Right renal cortex interstitium (tissue), 3 donors: Measurements from ENCODE around the gene ETNK1. TPM values are rescaled to one million over a fixed set of nuclear protein-coding genes. Genes with fewer than 3 reads are reported as not detected.
A peak's percentile ranks its signal among the peaks of the same experiment; 100 is the strongest.
"Not testable (repeated sequence)": the region's sequence is repeated elsewhere in the genome, so short reads cannot be mapped to it uniquely, and the experiment has no call there.

Experiments
- DNase-seq, 3 donors: peaks; one replicate each; pipeline ENCODE4 v3.0.0-alpha.2; 2013; ENCODE audit warnings: low read depth in 3 of 3, low spot score in 2 of 3
- polyA plus RNA-seq, 3 donors: library from polyadenylated mRNA; unstranded; fragments of 120-200 nt; gene quantifications; one replicate each; pipeline ENCODE4 v1.2.1, GENCODE V29; 2013; ENCODE audit not compliant: insufficient read length in 3 of 3

The ETNK1 gene
- polyA plus RNA-seq, 3 donors = 65.6 to 73.2 (median 72.5) TPM

DNA sequence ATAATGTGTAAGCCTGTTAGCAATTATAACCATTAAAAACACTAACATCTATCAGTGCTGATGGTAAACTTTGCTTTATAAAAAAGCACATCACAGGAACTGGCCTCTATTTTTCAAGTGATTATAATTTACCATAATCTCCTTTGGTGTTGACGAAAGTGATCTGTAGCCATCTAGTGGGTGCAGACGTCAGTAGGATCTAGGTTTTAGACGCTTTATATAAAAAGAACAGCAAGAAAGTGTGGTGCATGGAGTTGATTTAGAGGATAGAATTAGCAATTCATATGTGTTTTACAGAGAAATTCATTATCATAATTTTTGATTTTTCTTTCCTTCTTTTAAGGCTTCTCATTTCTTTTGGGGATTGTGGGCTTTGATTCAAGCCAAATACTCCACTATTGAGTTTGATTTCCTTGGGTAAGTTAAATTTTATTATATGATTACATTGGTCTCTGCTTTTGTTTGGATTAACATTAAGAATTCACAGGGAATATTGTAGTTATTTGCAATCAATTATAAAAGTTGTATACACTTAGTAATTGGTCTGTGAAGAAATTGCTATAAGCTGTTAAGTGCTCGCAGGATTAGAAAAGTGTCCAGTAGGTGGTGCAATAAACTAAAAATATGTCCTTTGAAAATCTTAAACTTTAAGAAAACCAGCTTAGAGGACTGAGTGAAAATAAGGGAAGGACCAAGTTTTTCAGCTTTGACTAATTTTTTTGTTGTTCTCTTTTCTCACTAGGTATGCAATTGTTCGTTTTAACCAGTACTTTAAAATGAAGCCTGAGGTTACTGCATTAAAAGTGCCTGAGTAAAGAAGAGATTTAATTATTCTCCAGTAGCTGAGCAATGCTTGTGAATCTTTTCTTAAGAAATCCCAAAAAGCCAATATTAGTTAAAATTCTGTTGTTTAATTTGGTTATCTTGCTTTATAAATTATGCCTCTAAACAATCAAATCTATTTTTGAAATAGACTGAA lies 59.5 kb downstream of the ETNK1 start:
- DNase-seq = peak in 1 of 3 donors; percentile 23

DNA sequence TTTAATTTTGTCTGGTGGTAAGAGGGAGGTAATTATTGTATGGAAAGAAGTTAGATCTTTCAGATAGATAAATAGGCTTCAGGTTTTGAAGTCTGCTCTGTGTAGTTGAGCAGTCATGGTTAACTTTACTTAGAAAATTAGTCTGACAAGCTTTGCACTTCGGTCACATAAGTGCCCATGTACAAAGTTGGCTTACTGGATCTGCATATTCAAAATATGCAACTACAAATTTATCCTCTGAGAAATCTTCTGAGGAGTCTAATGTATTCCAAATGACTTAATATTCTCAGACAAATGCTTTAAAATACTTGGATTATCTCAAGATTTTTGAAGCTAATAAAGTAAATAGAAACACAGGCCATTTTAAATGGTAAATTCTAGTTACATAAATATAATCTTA lies 61.2 kb downstream of the ETNK1 start:
- DNase-seq = no peak

DNA sequence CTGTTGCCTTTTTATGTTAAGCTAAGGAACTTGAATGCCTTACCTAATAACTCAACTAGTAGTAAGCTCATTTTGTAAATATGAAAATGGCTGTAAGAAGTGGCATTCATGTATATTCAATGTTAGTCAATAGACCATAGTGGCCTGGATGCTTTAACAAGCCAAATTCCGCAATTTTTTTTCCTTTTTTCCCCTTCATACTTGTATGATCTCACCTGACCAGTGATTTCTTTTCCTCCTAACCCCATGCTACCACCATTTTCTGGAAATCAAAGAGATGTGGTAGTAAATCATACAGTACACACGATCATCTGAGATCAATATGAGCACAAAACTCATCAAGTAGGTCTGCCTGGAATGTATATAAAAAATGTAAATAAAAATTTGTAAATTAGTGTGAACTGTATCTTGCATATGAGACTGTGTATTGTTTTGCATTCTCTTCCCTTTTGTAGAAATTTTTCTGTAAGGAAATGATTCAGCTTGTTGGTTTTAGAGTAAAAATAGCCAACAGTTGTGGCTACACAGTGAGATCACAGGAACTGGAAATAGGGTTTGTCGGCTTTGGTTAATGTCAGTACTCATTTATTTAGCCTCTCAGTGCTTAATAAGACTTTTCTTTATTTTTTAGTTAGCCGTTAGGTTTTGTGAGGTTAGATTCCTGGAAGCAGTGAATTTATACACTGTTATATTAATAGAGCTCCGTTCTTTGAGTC lies 62.5 kb downstream of the ETNK1 start:
- DNase-seq = no peak

DNA sequence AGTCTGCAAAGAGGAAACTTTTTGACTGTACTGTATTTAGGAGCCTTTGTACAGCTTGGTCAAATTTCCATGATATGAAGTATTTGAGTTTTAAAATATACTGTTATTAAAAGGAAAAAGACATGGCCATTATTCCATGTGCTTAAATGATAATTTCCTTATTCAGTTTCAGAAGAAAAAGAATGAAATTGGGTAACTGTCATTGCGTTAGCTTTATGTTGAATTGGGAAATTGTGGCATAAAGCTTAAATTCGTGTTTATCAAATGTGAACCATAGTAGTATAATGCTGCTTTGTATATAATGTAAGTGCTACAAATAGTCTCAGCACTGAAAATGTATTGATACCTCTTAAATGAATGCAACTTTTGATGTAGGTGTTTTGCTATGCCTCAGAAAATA lies 64.9 kb downstream of the ETNK1 start:
- DNase-seq = no peak

DNA sequence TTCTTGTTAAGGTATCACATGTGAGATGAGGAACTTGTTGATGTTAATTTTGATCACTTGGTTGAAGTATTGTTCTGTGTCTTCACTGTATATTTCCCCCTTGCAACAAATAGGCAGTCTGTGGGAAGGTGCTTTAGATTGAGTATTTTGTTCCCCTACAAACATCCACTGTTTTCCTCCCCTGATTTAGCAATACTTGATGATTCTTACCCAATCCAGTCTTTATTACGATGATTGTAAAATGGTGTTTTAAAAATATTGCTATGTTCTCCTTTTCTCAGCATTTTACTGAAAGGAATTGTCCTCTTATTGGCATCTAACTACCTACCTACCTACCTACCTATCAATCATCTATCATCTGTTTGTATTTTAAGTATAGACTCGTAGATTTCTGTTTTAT lies 66.3 kb downstream of the ETNK1 start:
- no peak for DNase-seq

DNA sequence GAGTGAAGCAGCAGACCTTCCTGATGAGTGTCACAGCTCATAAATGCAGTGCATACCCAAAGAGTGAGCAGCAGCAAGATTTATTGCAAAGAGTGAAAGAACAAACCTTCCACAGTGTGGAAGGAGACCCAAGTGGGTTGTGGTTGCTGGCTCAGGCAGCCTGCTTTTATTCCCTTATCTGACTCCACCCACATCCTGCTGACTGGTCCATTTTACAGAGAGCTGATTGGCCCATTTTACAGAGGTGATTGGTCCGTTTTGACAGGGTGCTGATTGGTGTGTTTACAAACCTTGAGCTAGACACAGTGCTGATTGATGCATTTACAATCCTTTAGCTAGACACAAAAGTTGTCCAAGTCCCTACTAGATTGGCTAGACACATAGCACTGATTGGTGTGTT lies 67.5 kb downstream of the ETNK1 start:
- DNase-seq = not testable (repeated sequence)

DNA sequence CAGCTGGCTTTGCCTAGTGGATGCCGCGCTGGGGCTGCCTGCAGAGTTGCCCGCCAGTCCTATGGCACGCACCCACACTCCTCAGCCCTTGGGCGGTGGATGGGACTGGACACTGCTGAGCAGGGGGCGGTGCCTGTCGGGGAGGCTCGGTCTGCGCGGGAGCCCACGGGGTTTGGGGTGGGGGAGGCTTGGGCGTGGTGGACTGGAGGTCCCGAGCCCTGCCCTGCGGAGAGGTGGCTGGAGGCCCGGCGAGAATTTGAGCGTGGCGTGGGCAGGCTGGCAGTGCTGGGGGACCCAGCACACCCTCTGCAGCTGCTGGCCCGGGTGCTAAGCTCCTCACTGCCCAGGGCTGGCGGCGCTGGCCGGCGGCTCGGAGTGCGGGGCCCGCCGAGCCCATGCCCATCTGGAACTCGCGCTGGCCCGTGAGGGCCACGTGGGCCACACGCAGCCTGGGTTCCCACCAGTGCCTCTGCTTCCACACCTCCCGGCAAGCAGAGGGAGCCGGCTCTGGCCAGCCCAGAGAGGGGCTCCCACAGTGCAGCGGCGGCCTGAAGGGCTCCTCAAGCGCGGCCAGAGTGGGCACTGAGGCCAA lies 68.1 kb downstream of the ETNK1 start:
- DNase-seq = no peak

DNA sequence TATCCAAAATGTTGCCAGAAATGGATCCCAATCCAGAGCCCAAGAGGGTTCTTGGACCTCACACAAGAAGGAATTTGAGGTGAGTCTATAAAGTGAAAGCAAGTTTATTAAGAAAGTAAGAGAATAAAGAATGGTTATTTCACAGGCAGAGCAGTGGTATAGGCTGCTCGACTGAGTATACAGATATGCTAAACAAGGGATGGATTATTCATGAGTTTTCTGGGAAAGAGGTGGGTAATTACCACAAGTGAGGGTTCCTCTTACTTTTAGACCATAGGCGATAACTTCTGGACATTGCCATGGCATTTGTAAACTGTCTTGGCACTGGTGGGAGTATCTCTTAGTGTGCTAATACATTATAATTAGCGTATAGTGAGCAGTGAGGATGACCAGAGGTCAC lies 73.6 kb downstream of the ETNK1 start:
- DNase-seq = no peak

DNA sequence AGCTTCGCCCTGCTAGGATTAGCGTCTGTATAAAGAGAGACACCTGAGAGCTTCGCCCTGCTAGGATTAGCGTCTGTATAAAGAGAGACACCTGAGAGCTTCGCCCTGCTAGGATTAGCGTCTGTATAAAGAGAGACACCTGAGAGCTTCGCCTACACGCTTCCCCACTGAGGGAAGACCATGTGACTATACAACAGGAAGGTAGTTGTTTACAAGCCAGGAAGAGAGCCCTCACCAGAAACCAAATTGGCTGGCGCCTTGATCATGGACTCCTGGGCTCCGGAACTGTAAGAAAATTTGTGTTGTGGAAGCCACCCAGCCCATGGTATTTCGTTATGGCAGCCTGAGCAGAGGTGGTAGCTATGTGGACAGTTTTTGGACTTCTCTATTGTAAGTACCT lies 74.7 kb downstream of the ETNK1 start:
- not testable (repeated sequence) for DNase-seq

DNA sequence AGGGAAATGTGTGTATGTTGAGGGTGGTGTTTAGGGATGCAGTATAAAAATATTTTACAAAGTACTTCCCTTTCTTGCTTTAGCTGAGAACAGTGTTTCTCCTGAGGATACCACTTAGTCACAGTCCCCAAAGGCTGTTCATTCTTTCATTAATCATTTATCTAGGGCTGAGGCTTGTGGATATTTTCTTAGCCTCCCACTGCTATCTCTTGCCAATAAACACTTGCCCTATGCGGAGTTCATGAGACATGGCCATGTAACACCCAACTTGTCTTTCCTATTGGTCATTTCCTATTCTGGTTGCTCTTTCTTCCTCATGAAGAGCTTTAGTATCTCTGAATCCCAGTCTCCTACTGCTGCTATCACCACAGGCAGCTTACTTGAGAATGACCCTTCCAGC lies 75.1 kb downstream of the ETNK1 start:
- no peak for DNase-seq

DNA sequence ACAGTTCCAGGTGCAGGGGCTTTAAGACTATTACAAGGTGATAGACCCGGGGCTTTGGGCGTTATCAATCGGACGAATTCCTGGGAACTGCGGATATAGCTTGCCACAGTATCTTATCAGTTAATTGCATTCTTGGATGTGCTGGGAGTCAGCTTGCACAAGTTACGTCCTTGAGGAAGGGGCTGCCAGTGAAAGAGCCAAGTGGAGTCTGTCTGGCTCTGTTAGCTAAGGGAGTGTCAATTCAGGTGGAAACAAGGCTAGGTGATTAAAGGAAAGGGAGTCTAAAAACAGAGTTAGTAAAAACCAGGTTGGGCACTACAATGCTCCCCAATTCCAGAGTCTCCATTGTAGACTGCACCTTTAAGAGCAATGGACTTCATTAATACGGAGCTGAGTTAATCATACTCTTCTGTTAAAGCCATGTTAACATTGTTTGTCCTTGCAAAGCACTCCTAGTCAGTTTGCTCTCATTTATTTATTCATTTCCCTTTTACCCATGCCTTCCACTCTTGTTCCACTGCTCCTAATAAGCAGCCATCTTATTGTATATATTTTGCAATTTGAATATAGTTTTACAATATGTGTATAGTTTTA lies 76.3 kb downstream of the ETNK1 start:
- not testable (repeated sequence) for DNase-seq

DNA sequence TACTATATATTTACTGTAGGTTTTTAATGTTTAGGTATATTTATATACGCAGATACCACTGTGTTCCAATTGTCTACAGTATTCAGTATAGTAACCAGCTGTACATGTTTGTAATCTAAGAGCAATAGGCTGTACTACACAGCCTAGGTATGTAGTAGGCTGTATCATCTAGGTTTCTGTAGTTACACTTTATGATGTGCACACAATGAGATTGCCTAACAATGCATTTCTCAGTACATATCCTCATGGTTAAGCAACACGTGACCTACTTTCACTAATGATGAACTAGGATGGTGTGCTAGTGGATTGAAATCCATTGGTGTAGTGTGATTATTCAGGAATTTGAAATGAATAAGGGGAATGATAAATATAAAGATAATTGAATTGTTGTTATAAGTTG lies 77.7 kb downstream of the ETNK1 start:
- no peak for DNase-seq

DNA sequence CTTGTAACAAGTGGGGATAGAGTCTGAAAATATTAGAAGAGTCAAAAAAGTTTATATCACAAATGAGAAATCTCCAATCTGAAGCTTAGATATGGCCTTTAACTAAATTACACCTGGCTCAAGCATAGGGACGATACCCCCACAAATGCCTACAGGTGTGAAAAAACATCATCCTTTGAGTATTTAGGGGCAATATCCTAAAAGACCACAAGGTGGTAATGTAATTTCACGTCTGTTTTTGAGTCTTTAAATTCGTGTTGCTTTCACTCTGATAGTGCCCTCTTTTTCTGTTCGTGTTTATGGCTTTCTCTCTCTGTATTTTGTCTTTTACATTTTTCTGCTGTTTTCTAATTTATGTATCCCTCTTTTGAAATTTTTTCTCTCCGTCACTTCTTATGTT lies 84.3 kb downstream of the ETNK1 start:
- no peak for DNase-seq

DNA sequence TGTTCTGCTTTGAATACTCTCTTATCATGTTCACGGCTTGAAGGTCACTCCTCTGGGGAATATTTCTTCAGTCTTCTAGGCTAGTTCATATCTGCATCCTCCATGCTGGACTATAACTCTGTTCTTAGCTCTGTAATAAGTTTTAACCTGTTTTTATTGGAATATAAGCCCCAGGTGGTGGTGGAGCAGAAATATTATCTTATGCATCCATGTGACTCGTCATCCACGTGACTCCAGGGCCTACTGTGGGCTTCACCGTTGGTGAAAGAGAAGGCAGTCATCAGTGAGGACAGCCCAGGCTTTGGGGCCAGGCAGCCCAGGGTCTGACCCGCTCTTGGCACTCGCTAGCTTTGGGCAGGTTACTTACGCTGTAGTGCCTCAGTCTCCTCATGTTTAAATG lies 87.1 kb downstream of the ETNK1 start:
- DNase-seq = no peak

DNA sequence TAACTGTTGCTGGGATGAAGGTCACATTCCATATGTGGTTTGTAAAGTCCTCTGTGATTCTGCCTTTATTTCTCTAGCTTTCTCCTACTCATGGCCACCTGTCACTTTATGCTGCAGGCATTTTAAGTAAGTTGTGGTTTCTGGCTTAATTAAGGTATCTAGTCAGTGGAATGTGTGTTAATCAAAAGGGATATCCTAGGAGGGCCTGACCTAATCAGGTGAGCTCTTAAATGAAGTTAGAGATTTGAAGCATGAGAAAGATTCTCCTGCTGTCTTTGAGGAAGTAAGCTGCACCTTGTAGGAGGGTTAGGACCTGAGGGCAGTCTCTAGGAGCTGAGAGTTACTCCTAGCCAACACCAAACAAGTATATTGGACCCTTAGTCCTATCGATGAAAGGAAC lies 90.3 kb downstream of the ETNK1 start:
- DNase-seq = no peak

DNA sequence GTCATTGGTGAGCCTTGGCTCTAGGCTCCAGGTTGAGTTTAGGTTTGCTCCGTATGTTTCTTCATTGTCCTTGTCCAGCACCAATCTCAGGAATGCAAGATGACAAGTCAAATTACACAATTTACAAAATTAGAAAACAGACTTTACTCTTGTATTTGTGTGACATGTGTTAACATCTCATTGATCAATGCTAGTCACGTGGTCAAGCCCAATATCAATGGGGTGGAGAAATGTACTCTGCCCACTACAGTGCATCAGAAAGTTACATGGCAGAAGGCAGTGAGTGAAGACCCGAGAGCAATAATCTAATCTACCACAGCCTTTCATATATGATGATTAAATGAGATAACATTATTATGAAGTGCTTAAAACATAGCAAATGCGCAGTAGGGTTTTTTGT lies 94.8 kb downstream of the ETNK1 start:
- no peak for DNase-seq

DNA sequence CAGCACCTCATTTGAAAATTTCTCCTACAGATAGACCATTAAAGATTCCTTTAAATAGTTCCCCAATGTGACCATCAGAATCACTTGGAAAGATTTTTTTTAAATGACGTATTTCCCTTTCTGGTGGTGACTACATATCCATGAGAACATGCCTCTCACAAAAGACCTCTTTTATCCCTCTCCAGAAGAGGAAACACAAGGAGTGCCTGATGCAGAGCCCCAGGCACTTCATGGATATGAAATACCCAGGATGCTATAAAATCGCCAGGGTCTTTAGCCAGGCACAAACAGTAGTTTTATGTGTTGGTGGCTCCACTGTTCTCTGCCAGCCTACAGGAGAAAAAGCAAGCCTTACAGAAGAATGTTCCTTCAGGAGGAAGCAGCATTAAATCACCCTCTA lies 97.1 kb downstream of the ETNK1 start:
- no peak for DNase-seq

DNA sequence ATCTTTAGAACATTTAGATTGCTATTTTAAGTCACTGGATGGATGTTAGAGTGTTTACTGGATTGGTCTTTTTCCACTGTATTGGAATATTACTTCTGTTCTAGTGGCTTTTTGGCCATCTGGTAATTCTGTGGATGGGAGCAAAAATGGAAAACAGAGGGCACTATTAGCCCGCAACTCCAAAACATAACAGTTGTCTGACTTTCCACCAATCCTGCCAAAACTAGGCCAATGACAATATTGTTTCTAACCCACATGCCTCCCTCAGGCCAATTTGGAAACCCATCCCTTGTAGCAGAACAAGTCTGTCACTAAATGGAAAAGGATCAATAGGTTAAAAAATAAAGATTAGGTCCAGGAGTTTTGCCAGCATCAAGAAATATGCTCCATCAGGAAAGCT lies 97.8 kb downstream of the ETNK1 start:
- no peak for DNase-seq

DNA sequence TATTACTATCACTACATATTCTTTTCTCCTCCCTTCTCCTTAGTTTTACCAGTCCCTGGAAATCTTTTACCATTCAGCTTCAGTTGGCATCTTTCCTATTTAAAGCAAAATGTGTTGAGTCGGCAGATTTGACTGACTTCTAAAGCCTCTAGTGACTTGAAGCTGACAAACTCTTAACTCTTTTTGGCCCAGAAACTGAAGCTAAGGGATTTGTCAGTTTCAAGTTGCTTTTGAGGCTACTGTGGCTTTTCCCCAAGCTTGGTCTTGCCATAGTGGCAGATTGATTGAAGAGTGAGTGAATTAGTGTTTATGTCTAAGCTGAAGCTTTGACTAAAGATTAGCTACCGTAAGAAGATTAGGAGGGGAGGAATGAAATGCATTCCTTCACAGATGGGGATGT lies 104.0 kb downstream of the ETNK1 start:
- no peak for DNase-seq

DNA sequence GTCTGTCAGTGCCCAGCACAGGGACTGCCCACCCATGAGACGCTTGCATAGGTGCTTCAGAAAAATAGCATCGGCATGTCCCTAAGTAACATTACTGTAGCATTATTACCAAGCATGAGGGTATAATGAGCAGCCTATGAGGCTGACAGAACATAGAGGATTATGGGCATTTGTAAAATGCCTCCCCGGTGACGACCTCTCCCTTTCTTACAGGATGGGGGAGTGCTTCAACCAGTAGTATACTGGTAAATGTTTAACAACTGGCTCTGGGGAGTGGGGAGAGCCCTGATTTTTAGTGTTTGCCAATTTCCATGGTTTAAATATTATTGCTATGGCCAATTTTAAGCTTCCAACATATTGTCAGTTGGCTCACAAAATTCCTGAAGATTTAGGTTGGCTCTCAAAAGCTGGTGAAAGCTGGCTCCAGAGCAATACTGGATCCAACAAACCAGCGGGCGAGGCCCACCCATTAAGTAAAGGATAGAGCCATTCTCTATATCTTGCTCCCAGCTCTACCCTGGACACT lies 104.5 kb downstream of the ETNK1 start:
- DNase-seq = no peak

DNA sequence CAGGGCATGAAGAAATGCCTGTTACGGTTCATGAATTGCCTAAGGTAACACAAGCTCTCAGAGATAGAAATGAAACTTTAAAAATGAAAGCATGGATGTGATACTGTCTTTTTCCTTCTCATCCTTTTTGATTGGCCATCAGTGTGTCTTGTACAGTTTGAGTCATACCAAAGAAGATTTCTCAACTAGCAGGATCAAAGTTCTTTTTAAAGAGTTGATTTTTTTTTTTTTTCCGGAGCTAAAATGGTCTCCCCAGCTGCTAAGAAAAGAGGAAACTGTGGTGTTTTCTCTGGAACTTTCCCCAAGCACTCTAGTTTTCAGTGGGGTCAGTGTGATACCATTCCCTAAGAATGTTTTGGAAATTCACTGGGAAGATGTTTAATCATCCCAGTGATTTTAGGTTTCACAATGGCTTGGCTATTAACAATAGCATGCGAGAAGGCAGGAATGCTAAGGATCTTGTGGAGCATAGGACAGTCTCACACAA lies 105.0 kb downstream of the ETNK1 start:
- DNase-seq = no peak
